OCI-LY7 (cell line): Measurements from ENCODE around the gene TRPM2.

Experiments used
- CTCF ChIP-seq: fragments of 200-600 bp; sonication (generic); conservative IDR thresholded peaks from 2 replicates; pipeline ENCODE4 v1.5.1; 2014; ENCODE audit warnings: mild to moderate bottlenecking, antibody characterized with exemption, low read length, moderate library complexity, mixed read lengths
- EZH2phosphoT487 ChIP-seq: fragments of 200-600 bp; sonication (generic); IDR thresholded peaks from 2 replicates; pipeline ENCODE4 v1.6.1; 2018; ENCODE audit warnings: low read depth, borderline replicate concordance, mild to moderate bottlenecking, mixed run types, antibody characterized with exemption, low read length, moderate library complexity, mixed read lengths

DNA sequence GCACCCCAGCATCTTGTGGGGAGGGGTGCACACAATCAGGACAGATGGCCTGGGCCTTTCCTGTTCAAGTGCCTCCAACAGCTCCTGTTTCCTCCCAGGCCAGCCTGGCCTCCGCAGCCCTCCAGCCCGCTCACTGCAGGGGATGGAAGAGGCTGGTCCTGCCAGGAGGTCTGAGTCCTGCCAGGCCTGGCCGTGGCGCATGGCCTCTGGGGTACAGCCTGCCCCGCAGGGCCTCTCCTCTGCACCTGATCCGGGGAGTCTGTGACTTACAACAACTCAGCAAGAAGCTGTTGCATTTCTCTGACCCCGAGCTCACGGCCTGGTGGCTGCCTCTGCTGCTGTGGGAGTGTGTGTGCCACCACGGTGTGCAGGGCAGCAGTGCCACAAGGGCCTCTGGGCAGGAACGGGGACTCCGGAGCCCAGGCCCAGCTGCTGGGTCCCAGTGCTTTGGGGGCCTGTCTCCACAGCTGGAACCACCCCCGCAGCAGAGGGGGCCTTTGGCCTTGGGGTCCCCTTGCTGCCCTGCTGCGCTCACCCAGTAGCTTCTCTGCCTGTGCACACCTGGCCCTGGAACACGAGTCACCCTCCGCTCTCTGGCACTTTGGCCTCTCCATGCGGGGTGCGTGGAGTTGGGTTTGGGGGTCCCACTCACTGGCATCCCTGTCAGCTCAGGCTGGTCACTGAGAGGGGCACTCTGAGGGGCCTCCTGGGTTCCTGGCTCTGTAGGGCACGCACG, 84.4 kb downstream of the TRPM2 start:
- TF ChIP-seq CTCF, result no peak
- no peak for TF ChIP-seq EZH2phosphoT487
